IMR-90 (cell line): ENCODE data around the gene LCNL1. TPM values are rescaled to one million over a fixed set of nuclear protein-coding genes. Genes with fewer than 3 reads are reported as not detected.

ENCODE experiments used
- ATAC-seq: fragments of 200-7000 bp; cut with Tn5 transposase; 2 replicates; pipeline ENCODE4 v1.9.1; 2020; ENCODE audit warnings: low read depth, mild to moderate bottlenecking, moderate library complexity
- BruUV-seq: library from RNA; stranded (reverse); fragments of 400-500 nt; replicated peaks from 2 replicates; lab custom pipeline; 2021; lab: Mats Ljungman, UMichigan
- CTCF ChIA-PET: fragments of 300-600 bp; formaldehyde crosslinking; extraction: SDS; loops from one replicate; lab custom pipeline; 2021; ENCODE audit warnings: antibody characterized with exemption; lab: Yijun Ruan, JAX
- POLR2A ChIA-PET: fragments of 300-600 bp; sonication (Branson Sonifier 250); formaldehyde crosslinking; loops from one replicate; lab custom pipeline; 2022; ENCODE audit warnings: antibody characterized with exemption; ENCODE audit not compliant: unreplicated experiment; lab: Charles Lee
- DNase-seq: peaks from one replicate; pipeline ENCODE4 v3.0.0; 2013
- H2AFZ ChIP-seq: replicated peaks from 2 replicates; pipeline ENCODE3; 2013; ENCODE audit warnings: low read length, mild to moderate bottlenecking; ENCODE audit not compliant: poor library complexity
- H2AK5ac ChIP-seq: 2 replicates; pipeline ENCODE4 v1.6.1; 2013; ENCODE audit warnings: low read depth, low read length, inconsistent platforms
- H2AK9ac ChIP-seq: replicated peaks from 2 replicates; pipeline ENCODE3; 2013; ENCODE audit warnings: mild to moderate bottlenecking, low read depth, low read length, moderate library complexity; ENCODE audit not compliant: poor library complexity
- H2BK120ac ChIP-seq: 2 replicates; pipeline ENCODE4 v1.6.1; 2013; ENCODE audit warnings: low read depth, low read length, inconsistent platforms
- H2BK15ac ChIP-seq: 3 replicates; pipeline ENCODE4 v1.6.1; 2013; ENCODE audit warnings: low read depth, low read length, inconsistent platforms
- H2BK20ac ChIP-seq: 2 replicates; pipeline ENCODE4 v1.6.1; 2013; ENCODE audit warnings: low read depth, mild to moderate bottlenecking, inconsistent platforms, low read length, moderate library complexity
- H2BK5ac ChIP-seq: 2 replicates; pipeline ENCODE4 v1.6.1; 2013; ENCODE audit warnings: mild to moderate bottlenecking, low read depth, low read length, inconsistent platforms; ENCODE audit not compliant: poor library complexity, severe bottlenecking
- H3K14ac ChIP-seq: replicated peaks from 2 replicates; pipeline ENCODE4 v1.6.1; 2013; ENCODE audit warnings: low read depth, low read length, inconsistent platforms
- H3K18ac ChIP-seq: 2 replicates; pipeline ENCODE4 v1.6.1; 2013; ENCODE audit warnings: low read depth, low read length, control low read depth
- H3K23ac ChIP-seq: 2 replicates; pipeline ENCODE4 v1.6.1; 2013; ENCODE audit warnings: low read depth, low read length, inconsistent platforms
- H3K27ac ChIP-seq: 2 replicates; pipeline ENCODE4 v1.5.1; 2013; ENCODE audit warnings: mild to moderate bottlenecking, control low read depth, low read length; ENCODE audit not compliant: insufficient read depth
- H3K27me3 ChIP-seq: 2 replicates; pipeline ENCODE4 v1.6.1; 2013; ENCODE audit warnings: low read length; ENCODE audit not compliant: control insufficient read depth, insufficient read depth
- H3K36me3 ChIP-seq: 2 replicates; pipeline ENCODE4 v1.6.1; 2013; ENCODE audit warnings: low read length, mixed read lengths; ENCODE audit not compliant: control insufficient read depth, insufficient read depth
- H3K4ac ChIP-seq: 2 replicates; pipeline ENCODE4 v1.6.1; 2013; ENCODE audit warnings: low read depth, low read length, inconsistent platforms
- H3K4me1 ChIP-seq: 2 replicates; pipeline ENCODE4 v1.6.1; 2013; ENCODE audit warnings: low read length, mixed read lengths; ENCODE audit not compliant: control insufficient read depth, insufficient read depth
- H3K4me2 ChIP-seq: 2 replicates; pipeline ENCODE4 v1.6.1; 2013; ENCODE audit warnings: low read depth, mild to moderate bottlenecking, control low read depth, low read length, moderate library complexity
- H3K4me3 ChIP-seq: 2 replicates; pipeline ENCODE4 v1.5.1; 2013; ENCODE audit warnings: low read depth, mild to moderate bottlenecking, control low read depth, low read length, moderate library complexity; ENCODE audit not compliant: insufficient read depth
- H3K56ac ChIP-seq: 2 replicates; pipeline ENCODE4 v1.6.1; 2013; ENCODE audit warnings: low read length, inconsistent platforms; ENCODE audit not compliant: insufficient read depth; ENCODE audit errors: extremely low read depth
- H3K79me1 ChIP-seq, 2 experiments: 2 replicates each; pipeline ENCODE4 v1.6.1; 2013; ENCODE audit warnings: low read length in 2 of 2, inconsistent platforms in 1 of 2, low read depth in 1 of 2
- H3K9ac ChIP-seq: 2 replicates; pipeline ENCODE4 v1.6.1; 2013; ENCODE audit warnings: low read depth, low read length, control low read depth
- H3K9me1 ChIP-seq: 2 replicates; pipeline ENCODE4 v1.6.1; 2013; ENCODE audit warnings: low read length, inconsistent platforms; ENCODE audit not compliant: insufficient read depth
- H3K9me3 ChIP-seq: 2 replicates; pipeline ENCODE4 v1.6.1; 2013; ENCODE audit warnings: low read length; ENCODE audit not compliant: control insufficient read depth, insufficient read depth
- H4K20me1 ChIP-seq: 2 replicates; pipeline ENCODE4 v1.6.1; 2013; ENCODE audit warnings: low read length, inconsistent platforms; ENCODE audit not compliant: insufficient read depth
- H4K5ac ChIP-seq: 2 replicates; pipeline ENCODE4 v1.6.1; 2013; ENCODE audit warnings: mild to moderate bottlenecking, low read depth, low read length, control low read depth
- H4K8ac ChIP-seq, 2 experiments: 2 replicates each; pipeline ENCODE4 v1.6.1; 2013; ENCODE audit warnings: low read depth in 2 of 2, low read length in 2 of 2, control low read depth in 1 of 2, inconsistent platforms in 1 of 2
- H4K91ac ChIP-seq: 2 replicates; pipeline ENCODE4 v1.6.1; 2013; ENCODE audit warnings: low read depth, low read length, inconsistent platforms; ENCODE audit not compliant: insufficient read depth
- MAFK ChIP-seq: IDR thresholded peaks from 2 replicates; pipeline ENCODE4 v1.6.1; 2012; ENCODE audit warnings: low read depth, low read length, improper control_type of control experiment
- WGBS, 2 experiments: methylation state at CpG; one replicate each; pipeline versions ENCODE4 v1.1.5 to v1.1.7; 2013; ENCODE audit warnings: missing lambda C conversion rate in 2 of 2; ENCODE audit not compliant: insufficient read length in 1 of 2; ENCODE audit errors: extremely low coverage in 2 of 2; 5-methylcytosine and 5-hydroxymethylcytosine counted together
- dilution Hi-C: fragments of 300-500 bp; cut with HindIII; formaldehyde crosslinking; loops from one replicate; pipeline ENCODE4 v1.14.3; 2018; ENCODE audit warnings: low sequenced_read_pairs; ENCODE audit not compliant: unreplicated experiment
- in situ Hi-C: fragments of 300-500 bp; cut with MboI; formaldehyde crosslinking; loops from 3 replicates; pipeline ENCODE4 v1.14.3; 2019; ENCODE audit warnings: low sequenced_read_pairs, inconsistent platforms, mixed read lengths
- intact Hi-C: fragments of 100-400 bp; cut with micrococcal nuclease; formaldehyde crosslinking; loops from 2 replicates; pipeline ENCODE4 v1.10.0; 2022
- polyA plus RNA-seq, 3 experiments: library from polyadenylated mRNA; depleted of rRNA; stranded (reverse); fragments of >200 nt; gene quantifications; 2 replicates each; pipeline ENCODE4 v1.2.3, GENCODE V29; 2012; ENCODE audit warnings: low replicate concordance in 1 of 3
- total RNA-seq: library from RNA; depleted of rRNA; stranded (reverse); fragments of >200 nt; gene quantifications from 2 replicates; pipeline ENCODE4 v1.2.3, GENCODE V29; 2012

The LCNL1 gene
- total and polyA plus RNA-seq, 2 of the 4 experiments (the other 2 are of a cell fraction) = 0.15 TPM; not detected in 1

- no peak for TF ChIP-seq MAFK
- Histone ChIP-seq H3K4me3 (no peak overlapping the region), H2AK5ac (no peak overlapping the region), H3K27ac (no peak overlapping the region), H3K4ac (no peak overlapping the region), H3K4me2 (no peak overlapping the region), H3K9me1 (no peaks in the 10 kb centered on the region), H4K5ac (no peak overlapping the region), H2AFZ (no peak overlapping the region), H3K18ac (no peak overlapping the region), H2BK20ac (no peak overlapping the region), H3K4me1 (no peaks in the 10 kb centered on the region), H3K56ac (no peak overlapping the region), H4K91ac (no peak overlapping the region), H4K8ac (no peak overlapping the region), H2BK5ac (no peak overlapping the region), H3K23ac (no peak overlapping the region), H2AK9ac (no peak overlapping the region), H2BK120ac (no peak overlapping the region), H3K79me1 (no peaks in the 10 kb centered on the region), H3K9me3 (no peaks in the 10 kb centered on the region), H3K27me3 (no peaks in the 10 kb centered on the region), H3K36me3 (peaks cover 48% of the 10 kb centered on the region), H3K9ac (no peak overlapping the region), H4K20me1 (no peaks in the 10 kb centered on the region), H3K14ac (no peak overlapping the region), H2BK15ac (no peak overlapping the region)
- WGBS, 2 experiments = 98% methylated on average over 8 of the region's 20 CpGs; no CpG with 5 or more reads in 1 of the 2 experiments
- ATAC-seq (no peak), DNase-seq (no peak)
- POLR2A ChIA-PET = no interaction called here
- CTCF ChIA-PET = no interaction called here
- in situ Hi-C loops (no loop called here), dilution Hi-C loops (no loop called here), intact Hi-C loops (no loop called here)
- BruUV-seq = no TSS peak
Observed at GRCh38 chr9:137013571-137013940, 30.8 kb downstream of the LCNL1 start.
